Measurements from ENCODE around the gene CTXN3.

Gene CTXN3

DNA sequence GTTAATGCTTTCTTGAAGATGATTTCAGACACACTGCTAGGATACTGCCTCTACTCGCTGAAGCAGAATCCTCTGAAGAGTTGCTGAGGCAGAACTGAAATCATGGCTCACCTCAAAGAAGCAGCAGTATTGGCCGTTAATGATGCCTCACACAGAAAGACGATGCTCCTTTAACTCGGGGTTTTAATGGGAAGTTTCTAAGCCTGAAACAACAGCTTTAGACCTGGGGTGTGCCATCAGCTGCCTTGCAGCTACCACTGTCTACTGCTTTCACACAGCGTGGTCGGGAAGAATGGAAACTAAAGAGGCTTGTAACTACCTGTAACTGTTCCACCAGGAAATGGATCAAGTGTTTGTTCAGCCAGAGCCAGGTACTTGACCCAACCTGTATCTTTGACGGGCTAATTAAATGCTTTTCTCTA lies at the start of gene CTXN3:
TSS of gene CTXN3 (plus strand) at position 65 of the 422 bp plus-strand sequence. CDS start 8,440 bp downstream, outside the sequence.
- no peak for DNase-seq

DNA sequence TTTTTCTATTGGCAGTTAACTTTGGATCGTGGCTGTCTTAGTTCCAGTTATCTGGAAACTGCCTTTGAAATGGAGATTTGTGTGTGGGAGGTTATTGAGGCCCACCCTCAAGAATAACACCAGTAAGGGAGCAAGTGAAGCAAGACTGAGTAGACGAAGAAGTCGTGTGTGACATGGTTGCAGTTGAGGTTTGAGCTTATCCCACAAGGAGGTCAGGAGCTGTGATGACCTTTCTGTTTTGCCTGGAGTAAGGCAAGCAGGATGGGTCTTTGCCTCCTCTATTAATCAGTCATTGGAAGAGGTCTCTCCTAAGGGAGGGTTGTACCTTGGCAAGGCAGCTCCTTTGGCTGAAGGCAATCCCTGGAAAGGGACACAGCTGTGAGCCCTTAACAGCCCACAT lies 49.6 kb upstream of the CTXN3 start:
- no peak for DNase-seq

DNA sequence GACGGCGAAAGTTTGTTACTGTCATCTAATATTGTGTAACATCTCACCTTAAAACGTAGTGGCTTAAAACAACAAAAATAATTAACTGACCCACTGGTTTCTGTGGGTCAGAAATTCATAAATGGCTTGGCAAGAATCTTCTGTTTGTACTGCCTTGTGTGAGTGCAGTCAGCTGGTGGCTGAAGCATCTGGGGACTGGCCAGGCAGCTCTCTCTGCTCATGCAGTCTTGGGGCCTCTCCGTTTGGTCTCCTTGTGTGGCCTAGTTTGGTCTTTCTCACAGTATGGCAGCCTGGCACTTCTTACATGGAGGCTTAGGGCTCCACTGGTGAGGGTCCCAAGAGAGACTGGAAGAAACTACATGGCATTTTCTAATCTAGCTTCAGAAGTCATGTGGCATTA lies 49.0 kb upstream of the CTXN3 start:
- DNase-seq: no peak

DNA sequence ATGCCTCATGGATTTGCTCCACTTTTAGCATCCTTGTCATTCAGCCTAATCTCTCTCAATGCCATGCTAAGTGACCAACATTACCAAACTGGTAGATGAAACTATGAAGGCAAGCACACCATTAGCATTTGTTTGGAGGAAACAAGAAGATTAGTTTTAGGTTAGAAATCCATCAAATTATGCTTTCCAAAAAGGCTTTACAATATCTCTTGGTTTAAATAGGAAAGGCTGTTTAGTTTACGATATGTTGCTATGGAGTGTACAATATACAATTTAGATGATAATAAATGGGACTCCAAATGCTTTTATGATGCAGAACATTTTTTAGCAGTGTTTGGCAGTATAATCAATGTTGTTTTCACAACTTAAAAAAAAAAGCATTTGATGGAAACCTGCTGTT lies 47.8 kb upstream of the CTXN3 start:
- DNase-seq: no peak

DNA sequence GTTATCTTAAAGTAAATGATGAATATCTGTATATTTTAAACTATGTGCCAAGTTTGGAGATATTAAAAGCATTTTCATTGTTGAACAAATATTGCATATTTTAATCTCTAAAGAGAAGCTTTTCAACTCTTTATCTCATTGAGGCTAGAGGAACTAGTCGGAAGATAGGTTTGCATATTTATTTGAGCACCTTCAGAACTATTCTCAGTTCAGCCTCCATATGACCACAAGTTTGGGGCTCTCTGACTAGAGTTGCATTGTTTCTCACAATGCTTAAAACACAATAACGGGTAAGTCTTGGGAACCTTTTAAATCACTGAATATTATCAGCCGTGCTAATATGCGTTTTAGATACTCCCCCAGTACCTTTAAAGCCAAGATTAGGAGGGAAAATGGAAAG lies 47.3 kb upstream of the CTXN3 start:
- no peak for DNase-seq

DNA sequence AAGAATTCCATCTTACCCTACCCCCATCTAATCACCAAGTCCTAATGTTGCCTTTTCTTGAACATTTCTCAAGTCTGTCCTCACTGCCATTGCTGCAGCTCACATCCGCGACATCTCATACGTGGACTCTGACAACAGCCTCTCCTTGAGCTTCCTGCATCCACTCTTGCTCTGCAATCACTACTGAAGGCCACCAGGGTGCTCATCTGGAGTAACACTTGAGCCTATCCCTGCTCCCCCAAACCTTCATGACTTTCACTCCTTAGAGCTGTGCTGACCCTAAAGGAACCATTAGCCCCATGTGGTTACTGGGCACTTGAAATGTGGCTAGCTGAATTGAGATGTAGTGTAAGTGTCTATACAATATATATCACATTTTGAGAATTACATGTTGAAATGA lies 46.4 kb upstream of the CTXN3 start:
- DNase-seq: no peak

DNA sequence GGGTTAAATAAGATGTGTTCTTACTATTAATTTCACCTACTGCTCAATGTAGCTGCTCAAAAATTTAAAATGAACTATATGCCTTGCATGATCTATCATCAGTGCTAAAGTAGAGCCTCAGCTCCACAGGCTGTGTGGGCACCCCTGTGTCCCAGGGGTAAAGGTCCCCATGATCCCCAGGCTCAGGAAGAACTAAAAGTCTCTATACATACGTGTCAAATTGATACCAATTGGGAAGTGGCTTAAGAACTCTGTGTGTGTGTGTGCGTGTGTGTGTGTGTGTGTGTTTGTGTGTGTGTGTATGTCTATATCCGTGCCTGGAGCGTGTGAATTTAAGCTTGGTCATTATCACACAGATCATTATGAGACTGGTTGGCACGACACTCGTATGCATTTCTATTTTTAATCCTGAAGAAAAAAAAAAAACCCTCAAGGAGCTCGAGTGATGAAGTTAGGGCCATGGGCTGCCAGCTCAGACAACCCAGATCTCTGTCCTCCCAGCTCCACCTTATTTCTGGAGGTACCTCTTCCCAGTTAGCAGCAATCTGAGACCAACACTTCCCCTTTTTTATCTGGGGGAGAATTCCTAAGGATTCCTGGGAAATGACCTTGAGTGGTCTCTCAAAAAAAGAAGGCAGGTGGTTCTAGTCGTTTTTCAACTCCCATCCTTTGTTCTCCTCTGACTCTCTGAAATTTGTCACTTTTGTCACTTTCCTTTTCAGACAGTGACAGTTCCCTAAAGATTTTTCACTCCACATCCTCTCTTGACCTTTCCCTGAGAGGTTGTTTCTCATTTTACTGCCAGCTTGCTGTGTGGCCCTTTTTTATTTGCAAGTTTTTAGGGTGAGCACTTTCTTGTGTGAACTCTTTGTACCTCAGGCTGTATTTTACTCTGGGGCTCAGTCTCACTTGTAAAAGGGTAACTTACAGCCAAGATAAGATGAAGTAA lies 45.7 kb upstream of the CTXN3 start:
- no peak for DNase-seq

DNA sequence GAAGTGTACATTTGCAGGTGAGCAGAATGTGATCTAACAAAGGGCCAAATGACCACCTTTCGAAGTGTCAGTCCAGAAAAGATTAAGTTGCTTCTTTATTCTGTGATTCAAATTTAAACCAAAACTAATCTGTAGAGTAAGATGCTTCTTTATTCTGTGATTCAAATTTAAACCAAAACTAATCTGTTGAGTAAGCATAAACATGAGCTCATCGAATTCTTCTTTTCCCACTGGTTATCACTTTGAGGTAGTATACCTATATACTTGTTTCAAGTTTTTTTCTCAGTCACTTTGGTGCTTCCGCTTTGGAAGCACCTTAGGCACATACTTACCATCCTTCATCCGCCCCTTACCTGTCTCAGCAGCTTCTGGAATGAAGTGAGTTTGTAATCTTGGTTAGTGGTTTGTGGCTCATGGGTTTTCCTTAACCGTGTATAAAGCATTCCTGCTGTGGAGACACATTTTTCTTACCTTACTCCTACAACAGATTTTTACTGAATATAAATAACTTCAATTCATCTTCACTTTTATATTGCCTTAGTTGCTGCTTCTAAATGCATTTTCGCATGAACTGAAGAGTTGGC lies 40.7 kb upstream of the CTXN3 start:
- DNase-seq: no peak

DNA sequence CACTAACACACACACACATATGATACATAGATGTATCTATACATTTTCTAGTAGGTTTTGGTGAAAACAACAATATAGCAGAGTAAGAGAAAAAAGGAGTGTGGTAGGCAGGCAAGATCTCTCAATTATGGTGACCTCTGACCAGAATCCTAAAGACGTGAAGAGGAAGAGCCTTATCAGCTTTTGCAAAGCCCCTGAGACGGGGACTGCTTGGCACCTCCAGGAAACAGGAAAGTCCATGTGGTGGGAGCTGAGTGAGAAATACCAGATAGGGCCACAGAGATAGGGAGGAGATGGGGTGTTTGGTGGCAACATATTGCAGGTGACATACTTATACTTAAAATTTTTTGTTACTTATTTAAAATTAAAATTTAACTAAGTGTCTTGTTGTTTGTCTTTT lies 39.9 kb upstream of the CTXN3 start:
- DNase-seq: no peak

DNA sequence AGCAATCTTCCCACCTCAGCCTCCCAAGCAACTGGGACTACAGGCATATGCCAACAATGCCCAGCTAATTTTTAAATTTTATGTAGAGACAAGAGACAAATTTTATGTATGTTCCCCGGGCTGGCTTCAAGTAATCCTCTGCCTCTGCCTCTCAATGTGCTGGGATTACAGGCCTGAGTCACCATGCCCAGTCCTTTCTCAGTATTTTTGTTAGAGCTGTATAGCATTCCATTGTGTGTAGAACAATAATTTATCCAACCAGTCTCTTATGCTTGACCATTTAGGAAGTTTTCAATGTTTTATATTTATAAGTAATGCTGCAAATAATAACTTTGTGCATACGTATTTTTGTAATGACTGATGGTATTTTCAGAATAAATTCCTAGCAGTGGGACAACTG lies 38.9 kb upstream of the CTXN3 start:
- no peak for DNase-seq

DNA sequence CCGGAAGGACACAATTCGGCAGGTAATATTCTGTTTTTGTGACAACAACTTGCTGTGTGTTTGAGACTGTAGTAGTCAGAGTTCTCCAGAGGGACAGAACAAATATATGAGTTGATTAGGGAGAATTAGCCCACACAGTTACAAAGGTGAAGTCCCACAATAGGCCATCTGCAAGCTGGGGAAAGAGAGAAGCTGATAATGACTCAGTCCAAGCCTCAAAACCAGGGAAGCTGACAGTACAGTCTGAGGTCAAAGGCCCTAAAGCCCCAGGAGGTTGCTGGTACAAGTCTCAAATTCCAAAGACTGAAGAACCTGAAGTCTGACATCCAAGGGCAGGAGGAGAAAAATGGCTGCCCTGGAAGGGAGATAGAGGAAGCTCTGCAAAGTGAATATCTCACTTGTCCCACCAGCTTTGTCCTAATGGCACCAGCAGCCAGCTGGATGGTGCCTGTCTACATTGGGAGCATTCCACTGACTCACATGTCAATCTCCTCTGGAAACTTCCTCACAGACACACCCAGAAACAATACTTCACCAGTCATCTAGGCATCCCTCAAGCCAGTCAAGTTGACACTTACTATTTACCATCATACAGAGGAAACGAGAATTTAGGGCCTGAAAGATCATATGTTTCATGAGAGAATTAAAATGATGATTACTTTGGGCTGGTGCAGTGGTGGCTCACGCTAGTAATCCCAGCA lies 36.3 kb upstream of the CTXN3 start:
- no peak for DNase-seq

DNA sequence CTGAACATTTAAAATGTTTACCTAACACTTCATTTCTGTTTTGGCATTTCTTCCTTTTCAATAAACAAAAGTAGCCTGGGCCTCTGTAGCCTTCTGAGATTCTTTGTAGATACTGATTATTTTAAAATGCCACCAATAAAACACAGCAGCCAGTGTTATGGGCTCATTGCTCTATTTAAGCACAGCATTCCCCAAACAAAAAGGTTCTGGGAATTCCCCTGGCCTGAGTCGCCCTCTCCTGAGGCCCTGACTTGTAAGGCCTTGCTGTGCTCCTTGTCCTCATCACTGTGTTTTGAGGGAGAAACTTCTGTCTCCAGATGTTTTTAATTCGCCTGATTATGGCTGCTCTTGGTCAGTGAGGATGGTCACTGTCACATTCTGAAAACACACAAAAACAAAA lies 33.0 kb upstream of the CTXN3 start:
- no peak for DNase-seq

DNA sequence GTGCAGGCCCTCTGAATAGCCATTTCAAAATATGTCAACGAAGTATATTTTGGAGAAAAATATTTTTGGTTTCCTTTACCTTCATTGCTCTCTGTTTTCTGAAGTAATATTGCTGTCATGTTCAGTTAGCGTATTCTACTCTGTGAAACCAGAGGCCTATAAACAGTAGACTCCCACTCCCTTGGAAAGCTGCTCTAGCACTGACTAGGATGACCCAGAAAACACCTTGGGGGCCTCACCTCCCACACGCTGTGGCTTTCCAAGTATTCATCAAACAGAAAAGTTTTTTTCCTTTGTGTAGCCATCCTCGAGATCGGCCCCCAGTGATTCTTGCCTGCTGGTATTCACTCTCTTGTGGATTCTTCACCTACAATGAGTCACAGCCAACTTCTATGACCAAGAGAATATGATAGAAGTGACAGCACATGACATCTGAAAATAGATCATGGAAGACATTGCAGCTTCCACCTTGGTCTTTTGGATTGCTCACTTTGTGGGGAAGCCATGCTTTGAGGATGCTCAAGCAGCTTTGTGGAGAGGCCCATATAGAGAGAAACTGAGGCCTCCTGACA lies 28.9 kb upstream of the CTXN3 start:
- no peak for DNase-seq

DNA sequence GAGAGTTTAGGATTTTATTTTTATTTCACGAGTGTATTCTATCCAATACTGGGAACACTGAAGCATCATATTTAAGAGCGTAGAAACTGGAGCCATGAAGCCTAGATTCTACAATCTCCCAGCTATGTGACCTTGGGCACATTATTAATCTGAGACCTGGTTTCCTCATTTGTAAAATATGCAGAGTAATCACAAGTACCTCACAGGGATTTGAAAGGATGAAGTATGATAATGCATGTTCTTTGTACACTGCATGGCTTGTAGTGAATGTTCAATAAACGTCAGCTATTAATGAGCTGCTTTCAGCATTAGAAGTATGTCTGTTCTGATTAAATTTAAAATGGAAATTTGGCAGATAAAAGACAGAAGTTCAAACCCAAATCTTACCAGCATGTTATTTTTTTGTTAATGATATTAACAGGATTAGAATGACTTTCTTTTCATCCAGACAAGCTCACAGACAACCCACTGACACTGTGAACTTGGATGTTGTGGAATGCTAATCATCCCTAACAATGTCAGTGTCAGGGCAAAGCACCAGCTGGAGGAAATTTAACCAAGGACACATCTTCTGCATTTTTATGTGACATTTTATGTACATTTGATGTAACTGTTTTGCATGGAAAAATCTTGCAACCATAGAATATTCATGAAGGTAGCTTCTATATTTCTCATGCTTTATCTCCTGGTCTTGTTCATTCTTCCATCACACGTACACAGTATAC lies 27.1 kb upstream of the CTXN3 start:
- no peak for DNase-seq

DNA sequence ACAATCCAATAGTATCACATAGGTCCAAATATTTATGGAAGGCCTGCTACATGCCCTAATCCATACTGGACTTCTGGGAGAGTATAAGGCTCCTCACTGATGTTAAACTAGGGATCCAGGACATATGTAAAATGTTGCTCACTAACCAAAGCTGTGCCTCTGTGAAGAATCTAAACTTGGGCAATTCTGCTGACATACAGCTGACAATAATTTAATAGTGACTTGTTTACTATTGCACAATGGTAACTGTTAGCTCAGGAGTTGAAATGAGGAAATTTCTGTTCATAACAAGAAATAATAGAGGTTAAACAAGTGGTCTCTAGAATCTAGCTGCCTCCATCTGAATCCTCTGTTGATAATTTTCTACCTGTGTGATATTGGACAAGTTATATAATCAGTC lies 14.9 kb upstream of the CTXN3 start:
- no peak for DNase-seq

DNA sequence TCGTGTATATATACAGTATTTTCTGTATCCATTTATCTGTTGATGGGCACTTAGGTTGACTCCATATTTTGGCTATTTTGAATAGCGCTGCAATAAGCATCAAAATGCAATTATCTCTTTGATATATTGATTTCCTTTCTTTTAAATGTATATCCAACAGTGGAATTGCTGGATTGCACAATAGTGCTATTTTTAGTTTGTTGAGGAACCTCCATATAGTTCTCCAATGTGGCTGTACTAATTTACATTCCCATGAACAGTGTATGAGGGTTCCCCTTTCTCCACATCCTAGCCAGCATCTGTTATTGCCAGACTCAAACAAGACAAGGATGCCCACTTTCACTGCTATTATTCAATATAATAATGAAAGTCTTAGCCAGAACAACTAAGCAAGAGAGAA lies 9.1 kb upstream of the CTXN3 start:
- DNase-seq: no peak

DNA sequence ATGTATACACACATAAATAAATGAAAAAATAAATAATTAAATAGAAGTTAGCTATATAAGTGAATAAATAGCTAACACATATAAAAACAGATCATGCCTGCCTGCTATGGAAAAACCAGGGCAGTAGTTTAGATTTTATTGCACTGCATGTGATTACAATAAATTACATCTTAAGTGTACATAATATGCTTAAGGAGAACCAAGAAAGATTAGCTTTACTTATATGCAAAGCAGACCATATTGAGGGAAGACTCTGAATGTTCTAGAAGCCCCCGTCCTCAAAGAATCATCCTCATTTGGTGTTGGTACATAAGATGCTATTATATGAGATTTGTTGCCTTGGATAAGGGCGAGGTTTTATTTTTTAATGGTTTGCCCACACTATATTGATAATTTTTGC lies 5.9 kb upstream of the CTXN3 start:
- DNase-seq: no peak

DNA sequence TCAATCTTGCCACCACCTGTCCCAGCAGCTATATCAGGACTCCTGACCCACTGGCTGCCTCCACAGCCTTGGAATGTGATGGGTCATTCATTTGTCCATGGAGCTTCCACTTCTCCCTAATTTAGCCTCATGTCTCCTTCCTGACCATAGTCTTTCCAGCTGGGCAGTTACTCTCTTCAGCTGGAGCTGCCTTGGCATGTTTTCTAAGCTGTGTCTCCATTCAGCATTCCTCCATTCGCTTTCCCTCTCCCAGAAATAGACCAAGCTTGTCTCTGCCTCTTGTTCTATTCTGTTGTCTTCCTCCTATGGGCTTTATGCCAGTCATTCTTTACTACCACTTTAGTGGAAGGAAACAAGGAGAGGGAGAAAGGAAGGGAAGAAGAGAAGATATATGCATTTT lies 5.3 kb upstream of the CTXN3 start:
- DNase-seq: no peak

DNA sequence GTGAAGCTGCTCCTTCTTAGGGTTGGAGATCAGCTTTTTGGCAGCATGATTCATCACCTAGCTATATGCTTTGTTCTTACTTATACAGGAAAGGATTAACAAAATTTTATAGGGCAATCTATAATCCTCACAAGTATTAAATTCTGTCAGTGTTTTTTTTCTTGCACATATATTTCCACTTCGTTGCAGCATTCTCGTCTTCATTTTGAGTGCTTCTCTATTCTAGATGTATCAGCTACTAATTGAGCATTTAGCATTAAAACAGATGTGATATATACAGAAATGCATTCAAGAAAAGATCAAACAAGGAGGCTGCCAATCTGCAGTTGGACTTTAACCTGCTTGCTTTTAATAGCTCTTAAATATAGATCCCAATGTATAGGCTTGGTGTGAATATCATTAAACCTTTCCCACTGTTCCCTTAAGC lies 3.6 kb upstream of the CTXN3 start:
- no peak for DNase-seq

DNA sequence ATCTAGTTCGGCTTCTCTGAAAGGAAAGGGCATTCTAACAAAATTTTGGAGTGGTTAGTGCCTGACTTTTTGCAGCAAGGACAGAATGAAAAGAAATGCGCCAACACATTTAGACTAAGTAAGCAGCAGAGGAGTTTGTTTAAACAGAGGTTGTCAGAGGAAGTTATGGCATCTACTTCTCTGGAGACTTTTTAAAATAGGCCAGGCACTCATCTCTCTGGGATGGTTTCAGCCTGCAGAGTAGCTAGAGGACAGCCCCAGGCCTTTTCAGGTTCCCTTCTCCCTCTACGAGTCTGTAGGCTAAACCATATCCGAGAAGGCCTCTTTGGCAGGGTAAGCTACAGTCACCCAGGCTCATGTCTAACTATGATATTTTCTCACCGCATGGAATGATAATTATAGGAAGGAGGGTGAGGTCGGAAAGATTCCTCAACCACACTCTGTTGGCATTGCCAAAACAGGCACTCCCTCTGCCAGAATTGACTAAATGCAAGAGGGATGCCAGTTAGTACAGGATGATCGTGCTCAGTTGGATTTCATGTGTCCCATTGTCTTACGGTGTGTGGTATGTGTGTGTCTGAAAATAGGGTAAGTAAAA lies 1.4 kb upstream of the CTXN3 start:
- no peak for DNase-seq

DNA sequence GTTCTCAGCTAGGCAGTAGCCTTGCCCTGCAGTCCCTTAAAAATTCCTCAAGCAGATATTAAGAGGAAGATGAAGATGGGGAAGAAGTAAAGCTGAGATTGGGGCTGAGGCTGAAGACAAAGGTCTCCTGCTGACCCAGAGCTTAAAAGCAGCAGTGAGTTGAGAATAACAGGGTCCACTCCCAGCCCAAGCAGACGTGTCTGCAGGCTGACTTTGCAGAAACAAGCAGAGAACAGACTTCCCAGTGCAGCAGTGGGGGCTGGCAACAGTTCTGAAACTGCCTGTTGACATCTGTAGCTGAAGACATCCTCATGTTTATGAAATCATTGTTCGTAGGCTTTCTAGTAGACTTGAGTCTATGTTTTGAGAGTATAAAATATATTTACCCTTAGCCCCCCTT lies 1.1 kb downstream of the CTXN3 start:
- DNase-seq: no peak

DNA sequence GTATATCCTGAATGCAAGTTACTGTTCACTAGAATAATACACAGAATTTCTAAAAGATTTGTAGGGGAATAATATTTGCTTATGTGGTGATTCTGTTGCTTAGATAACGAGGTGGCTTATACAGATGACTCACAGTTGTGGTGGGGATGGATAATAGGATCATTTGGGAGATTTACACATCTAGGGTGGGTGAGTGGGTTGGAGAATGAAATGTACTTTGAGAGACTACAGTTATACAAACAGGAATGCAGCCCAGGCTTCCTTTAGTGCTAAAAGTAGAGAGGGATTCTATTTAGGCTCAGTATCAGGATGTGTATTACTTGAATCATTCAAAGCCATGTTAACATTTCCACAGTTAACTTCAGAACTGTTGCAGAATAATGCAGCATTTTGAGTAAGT lies 1.8 kb downstream of the CTXN3 start:
- no peak for DNase-seq
